H1 (cell line): ENCODE measurements around the gene KIN.

ENCODE experiments used
- CTCF ChIP-seq, 3 experiments: IDR thresholded peaks; 1 replicate in 2 of 3; 2 replicates in 1 of 3; pipeline versions ENCODE4 v1.5.1 to v1.6.1; 2011; ENCODE audit warnings: low read length in 3 of 3, mild to moderate bottlenecking in 3 of 3, inconsistent platforms in 2 of 3, low read depth in 1 of 3, moderate library complexity in 1 of 3; ENCODE audit not compliant: insufficient read depth in 1 of 3; ENCODE audit errors: control extremely low read depth in 1 of 3
- EP300 ChIP-seq, 2 experiments: IDR thresholded peaks; 1 replicate in 1 of 2; 2 replicates in 1 of 2; pipeline ENCODE4 v1.6.1; 2011 to 2012; ENCODE audit warnings: low read depth in 2 of 2, low read length in 2 of 2, mild to moderate bottlenecking in 2 of 2, borderline replicate concordance in 1 of 2, inconsistent platforms in 1 of 2, moderate library complexity in 1 of 2
- EZH2 ChIP-seq: fragments of 200-600 bp; sonication (generic); IDR thresholded peaks from 2 replicates; pipeline ENCODE4 v1.7.1; 2012; ENCODE audit warnings: low read depth, mild to moderate bottlenecking, moderate library complexity, low read length, inconsistent platforms; ENCODE audit not compliant: severe bottlenecking
- POLR2AphosphoS5 ChIP-seq: IDR thresholded peaks from 2 replicates; pipeline ENCODE4 v1.6.1; 2011; ENCODE audit warnings: low read depth, low read length
- RXRA ChIP-seq: IDR thresholded peaks from 2 replicates; pipeline ENCODE4 v1.6.1; 2011; ENCODE audit warnings: low read depth, mild to moderate bottlenecking, low read length, moderate library complexity; ENCODE audit not compliant: insufficient read depth
- SP2 ChIP-seq: IDR thresholded peaks from 2 replicates; pipeline ENCODE4 v1.6.1; 2012; ENCODE audit warnings: mild to moderate bottlenecking, low read length, inconsistent platforms

- TF ChIP-seq SP2 (no peak), CTCF (IDR thresholded peaks at IDR 0.05; ENCODE audit: control extremely low read depth in 1 of 3, insufficient read depth in 1 of 3, low read depth in 1 of 3, low read length in 3 of 3) (no peak), POLR2AphosphoS5 (no peak), RXRA (no peak), EZH2 (no peak), EP300 (IDR thresholded peaks at IDR 0.05; ENCODE audit: borderline replicate concordance in 1 of 2, low read depth in 2 of 2, low read length in 2 of 2) (no peak)
Observed at GRCh38 chr10:7792541-7792940, 4.7 kb upstream of the KIN start.
